Middle frontal gyrus (tissue), 1 donor: ENCODE measurements around the gene CDCA7L.
"Not testable (repeated sequence)": the region's sequence is repeated elsewhere in the genome, so short reads cannot be mapped to it uniquely, and the experiment has no call there.

Experiments
- DNase-seq: peaks from one replicate; pipeline ENCODE4 v3.0.0-alpha.2; 2015; ENCODE audit warnings: low spot score; ENCODE audit errors: extremely low spot score

The CDCA7L gene

DNA sequence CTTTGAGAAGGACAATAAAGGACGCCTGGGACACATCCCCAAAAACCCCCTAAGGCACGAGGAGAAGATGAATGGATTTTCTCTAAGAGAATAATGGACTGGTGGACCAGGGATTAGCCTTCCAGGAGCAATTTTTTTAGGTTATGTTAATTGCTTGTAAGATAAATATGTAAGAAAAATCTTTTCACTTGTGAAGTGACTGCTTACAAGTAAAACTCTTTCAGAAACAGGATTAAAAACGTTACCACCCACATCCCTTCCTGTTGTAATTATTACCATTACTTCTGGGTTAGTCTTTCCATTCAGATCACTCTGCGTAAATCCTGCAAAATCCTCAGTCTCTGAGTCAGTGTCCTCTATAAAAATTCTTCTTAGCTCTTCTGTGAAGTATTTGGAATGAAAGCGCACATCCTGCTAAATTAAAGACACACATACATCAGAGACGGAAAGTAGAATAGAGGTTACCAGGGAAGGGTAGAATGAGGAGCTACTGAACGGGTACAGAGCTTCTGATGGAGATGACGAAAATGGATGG is 34.3 kb downstream of the CDCA7L start:
- no peak for DNase-seq

DNA sequence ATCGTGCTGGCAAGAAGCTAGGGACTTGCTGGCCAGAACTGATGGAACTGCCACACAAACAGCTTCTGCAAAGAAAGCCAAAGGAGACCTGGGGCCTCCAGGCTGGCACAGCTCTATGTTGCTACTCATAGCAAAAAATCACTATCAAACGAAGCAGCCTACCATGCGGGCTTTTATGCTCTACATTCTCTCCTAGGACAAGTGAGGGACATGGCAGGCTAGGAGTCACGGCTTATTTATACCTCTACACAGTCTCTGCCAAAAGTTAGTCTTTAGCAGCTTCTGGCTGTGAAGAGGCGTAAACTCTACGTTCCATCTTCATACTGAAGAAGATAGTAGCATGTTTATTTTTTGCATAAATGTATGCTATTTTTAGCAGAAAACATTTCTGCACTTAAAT is 35.4 kb downstream of the CDCA7L start:
- DNase-seq, result no peak

DNA sequence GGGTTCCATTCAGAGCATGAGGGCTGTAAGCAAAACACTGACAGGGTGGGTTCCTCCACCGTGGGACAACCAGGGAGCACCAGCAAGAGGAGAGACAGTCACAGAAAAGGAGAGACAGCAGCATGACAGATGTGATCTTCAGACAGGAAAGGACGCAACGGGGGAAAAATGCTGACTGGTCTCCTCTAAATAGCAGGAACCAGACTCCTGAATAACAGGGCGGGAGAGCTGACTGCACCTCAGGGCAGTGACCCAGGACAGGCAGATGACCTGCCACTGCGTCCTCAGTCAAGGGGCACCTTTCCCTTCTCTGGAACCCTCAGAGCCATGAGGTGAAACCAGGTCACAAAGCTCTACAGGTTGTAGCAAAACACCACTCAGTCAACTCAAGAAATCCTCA is 37.0 kb downstream of the CDCA7L start:
- no peak for DNase-seq

DNA sequence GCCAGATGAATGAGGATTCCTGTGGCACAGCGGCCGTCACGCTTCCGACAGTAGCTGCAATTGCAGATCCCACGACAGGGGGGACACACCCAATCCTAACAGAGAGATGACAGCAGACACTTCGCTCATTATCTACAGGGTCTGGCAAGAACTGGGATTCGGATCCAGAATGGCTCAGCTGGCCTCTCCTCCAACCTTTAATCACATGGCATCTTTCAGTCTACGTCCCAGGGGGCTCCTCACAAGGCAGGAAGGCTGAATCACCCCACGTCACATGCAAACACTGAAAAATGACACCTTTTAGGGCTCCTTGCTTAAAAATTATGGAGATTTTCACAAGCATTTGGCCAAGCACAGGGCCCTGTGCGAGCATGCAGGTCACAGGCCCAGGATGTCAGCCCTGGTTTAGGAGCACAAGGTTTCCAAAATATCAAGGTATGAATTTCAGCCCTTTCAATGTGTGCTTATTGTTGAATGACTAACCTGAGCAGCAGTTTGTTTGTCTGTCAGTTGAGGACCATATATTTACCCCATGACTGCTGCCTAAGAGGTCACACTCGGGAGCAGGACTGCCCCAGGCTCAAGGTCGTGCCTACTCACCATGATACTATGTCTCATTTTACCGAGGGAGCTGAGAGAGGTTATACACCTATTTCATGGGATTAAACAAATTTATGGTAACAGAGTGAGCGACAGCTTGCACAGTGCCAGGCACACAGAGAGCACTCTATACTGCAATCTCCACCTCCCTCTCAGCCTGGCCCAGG is 42.5 kb downstream of the CDCA7L start:
- DNase-seq, result no peak

DNA sequence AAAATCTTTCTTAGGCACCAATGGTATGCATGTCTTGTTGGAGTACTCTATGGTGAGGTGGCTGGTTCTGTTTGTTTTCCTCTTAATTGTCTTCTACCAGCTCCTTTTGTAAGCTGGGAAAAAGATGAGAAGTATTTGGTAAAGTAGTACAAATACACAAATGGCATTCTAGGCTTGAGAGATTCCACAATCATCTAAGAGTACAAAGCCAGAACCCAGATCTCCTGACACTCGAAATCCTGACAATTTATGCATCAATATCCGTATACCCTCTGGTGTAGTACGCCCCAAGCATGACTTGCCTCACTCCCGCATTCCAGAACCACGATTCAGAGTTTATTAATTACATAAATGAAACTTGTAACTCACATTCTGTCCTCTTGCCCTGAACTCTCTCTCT is 43.5 kb downstream of the CDCA7L start:
- DNase-seq, result no peak

DNA sequence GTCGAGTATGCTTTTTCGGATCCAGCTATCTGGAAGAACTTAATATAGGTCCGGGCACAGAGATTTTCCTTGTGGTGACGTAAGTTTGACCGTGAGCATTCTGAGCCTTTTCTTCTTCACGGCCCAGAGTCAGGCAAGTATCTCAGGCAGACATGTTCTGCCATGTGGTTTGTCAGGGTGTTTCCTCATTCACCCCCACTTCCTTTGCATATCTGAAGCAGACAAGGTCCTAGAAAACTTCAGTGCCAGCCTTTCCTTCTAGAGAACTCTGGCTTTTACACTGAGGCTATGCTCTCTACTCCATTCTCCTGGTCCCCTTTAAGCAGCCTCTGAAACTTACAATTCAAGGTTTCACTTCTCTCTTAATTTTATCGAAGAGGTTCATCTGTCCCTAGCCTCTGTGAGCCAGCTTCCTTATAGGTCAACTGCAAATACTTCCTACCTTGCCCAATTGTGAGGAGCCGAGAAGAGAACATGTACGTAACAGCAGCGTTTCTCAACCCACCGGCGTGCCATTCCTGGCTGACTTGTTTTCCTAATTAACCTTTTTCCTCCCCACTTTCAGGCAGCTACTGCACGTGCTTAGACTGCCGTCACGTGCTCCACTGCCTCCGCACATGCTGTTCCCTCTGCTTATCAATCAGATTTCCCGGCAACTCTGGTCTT is 47.3 kb downstream of the CDCA7L start:
- no peak for DNase-seq

DNA sequence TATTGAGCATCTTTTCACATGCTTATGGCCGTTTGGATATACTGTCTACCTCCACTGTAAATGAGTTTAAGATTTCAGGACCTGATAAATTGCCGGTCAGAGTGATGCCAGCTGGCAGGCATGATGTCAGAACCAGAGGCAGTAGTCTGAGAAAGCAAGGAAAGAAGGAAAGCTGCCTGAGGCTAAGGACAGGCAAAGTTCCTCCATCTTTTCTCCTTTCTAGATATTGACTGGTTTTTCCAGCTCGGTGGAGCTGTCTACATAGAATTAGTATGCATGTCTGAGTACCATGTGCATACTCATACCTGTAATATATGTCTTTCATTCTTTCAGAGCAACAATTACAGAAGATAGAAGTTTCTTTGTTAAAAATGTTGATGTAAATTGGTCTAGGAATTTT is 52.3 kb downstream of the CDCA7L start:
- no peak for DNase-seq

DNA sequence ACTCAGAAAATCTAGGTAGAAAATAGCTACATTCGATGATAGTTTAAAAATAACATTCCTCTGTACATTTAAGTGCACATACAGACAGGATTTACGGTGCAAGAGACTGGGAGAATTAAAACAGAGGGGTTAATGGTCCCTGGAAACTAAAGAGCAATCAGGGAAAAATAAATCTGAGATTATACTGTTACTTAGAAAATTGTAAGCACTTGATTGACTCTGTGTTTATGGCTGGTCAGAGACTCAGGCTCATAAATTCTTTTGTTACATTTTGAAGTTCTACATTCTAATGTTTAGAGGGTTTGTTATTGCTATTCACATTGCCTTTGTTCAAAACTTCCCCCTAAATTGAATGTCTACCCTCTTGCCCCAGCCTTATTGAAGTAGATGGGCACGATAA is 54.4 kb downstream of the CDCA7L start:
- no peak for DNase-seq

DNA sequence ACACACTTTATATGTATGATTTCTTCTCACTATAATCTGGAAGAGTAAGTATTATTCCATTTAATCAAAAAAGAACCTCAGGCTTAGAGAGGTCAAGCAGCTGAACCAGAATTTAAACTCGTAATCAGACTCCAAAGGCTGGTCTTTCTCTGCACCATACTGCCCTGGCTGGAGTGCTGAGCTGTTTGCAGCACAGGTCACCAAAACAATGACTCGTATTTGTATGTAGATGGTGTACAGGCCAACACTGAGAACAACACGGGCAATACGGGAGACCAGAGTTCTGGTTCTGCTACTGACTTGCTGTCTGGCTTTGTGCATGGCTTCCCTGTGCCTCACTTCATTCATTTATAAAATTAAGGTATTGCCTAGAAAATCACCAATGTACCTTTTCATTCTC is 57.9 kb downstream of the CDCA7L start:
- no peak for DNase-seq

DNA sequence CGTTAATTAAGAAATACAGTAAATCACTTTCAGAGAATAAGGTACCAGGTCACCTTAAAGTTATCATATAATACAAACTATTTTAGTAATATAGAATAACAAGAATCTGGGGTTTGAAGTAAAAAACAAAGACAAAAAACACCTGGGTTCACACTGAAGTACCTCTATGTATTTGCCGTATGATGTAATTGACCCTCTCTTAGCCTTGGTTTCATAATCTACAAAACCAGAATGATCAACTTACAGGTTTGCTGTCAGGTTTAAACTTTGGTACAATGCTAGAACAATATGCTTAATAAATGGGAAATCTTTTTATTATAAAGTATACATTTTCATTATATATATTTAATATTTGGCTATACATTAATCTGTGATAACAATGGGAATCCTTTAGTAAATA is 58.3 kb downstream of the CDCA7L start:
- no peak for DNase-seq

DNA sequence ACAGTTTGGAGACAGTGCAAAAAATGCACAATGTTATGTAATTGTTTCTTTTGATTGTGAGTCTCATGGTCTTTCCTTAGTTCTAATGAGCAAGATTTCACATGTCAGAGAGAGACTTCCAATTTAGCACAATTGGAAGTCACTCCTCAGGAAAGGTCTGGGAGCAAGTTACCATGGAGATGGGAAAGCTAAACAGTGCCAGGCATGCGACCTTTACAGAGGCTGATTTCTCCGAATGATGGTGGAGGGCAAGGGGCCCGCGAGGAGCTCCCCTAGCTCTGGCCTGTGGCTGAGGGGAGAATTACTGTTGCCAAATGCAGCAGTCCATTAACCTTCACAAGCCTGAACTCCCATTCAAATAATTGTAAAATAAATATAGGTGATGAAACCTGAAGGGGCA is 59.3 kb downstream of the CDCA7L start:
- DNase-seq, result no peak

DNA sequence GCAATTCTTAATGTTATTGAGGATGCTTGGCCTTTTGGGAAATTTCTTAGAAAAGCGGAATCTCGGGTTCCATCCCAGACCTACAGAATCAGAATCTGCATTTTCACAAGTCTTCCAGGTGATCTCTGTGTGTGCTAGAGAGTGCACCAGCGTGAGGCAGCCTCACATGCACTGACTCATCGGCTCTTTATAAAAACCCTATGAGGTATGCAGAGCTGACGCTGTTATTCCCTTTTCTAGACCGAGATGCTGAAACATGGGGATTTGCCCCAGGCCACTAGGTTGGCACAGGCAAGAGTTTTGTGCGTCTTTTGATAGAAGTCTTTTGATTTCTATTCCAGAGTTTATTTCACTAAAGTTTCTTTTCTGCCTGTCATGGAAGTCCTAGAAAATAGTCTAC is 61.2 kb downstream of the CDCA7L start:
- no peak for DNase-seq

DNA sequence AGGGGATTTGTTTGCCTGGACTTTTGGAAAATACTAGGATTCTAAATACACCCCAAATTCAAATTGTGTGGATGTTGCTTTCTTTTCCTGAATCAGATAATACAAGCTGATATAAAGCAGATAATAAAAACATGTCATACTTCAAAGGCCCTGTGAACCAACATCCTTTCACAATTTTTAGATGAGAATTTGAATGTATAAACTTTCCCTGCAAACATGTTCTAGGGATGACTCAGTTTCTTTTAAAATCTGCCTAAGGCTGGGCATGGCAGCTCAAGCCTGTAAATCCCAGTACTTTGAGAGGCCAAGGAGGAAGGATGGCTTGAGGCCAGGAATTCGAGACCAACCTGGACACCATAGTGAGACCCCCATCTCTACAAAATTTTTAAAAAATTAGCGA is 62.2 kb downstream of the CDCA7L start:
- not testable (repeated sequence) for DNase-seq

DNA sequence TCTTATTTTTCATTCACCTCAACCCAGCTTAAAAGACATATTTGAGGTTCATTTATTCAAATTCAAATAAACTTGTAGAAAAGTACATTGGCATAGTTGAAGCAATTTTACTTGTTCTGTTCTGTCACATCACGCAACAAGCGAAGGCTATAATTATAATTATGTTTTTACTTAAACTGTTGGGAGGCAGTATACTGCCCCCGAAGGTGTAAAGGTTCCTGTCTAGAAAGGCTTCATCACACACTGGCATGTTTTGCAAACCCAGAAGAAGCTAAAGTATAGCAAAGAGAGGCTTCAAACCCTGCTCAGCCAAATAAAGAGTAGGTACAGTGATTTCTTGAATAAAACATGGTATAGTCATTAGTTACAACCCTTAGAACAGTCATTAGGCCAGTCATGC is 62.6 kb downstream of the CDCA7L start:
- no peak for DNase-seq

DNA sequence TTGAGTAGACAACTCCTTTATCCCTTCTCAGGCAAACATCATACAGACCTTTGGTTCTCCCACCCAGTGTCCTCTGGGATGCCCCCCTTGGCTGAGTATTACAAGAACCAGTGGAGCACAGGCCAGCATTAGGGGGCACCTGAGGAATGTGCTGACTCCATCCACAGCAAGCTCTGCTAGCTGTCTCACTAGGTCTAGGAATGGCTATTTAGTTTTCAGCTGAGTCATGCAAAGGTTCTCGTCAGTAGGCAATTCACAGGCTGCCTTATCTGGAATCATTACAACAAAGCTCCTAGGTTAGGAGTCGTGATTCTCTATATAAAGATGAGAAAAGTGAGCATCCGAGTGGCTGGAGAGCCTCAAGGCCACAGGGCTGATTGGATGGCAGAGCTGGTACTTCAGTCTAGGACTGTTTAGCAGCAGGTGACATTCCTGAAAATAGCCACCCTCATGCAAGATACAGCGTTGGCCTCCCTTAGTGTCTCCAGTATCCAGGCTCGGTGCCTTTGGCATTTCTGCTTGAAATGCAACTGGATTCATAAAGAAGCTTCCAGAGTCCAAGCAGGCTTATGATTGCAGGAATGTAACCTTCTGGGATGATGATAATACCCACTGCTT is 75.8 kb downstream of the CDCA7L start:
- no peak for DNase-seq

DNA sequence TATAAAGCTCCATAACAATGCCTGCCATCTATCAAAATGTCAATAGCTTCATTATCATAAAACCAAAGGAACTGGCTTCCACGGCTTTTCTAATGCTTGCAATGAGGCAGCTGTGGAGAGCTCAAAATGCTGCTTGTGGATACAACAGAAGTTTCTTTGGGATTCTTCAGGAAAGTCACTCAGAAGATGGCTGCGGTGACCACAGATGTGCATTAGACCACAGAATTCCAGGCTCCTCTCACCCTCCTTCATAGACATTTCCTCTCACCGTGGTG is 77.2 kb downstream of the CDCA7L start:
- no peak for DNase-seq

DNA sequence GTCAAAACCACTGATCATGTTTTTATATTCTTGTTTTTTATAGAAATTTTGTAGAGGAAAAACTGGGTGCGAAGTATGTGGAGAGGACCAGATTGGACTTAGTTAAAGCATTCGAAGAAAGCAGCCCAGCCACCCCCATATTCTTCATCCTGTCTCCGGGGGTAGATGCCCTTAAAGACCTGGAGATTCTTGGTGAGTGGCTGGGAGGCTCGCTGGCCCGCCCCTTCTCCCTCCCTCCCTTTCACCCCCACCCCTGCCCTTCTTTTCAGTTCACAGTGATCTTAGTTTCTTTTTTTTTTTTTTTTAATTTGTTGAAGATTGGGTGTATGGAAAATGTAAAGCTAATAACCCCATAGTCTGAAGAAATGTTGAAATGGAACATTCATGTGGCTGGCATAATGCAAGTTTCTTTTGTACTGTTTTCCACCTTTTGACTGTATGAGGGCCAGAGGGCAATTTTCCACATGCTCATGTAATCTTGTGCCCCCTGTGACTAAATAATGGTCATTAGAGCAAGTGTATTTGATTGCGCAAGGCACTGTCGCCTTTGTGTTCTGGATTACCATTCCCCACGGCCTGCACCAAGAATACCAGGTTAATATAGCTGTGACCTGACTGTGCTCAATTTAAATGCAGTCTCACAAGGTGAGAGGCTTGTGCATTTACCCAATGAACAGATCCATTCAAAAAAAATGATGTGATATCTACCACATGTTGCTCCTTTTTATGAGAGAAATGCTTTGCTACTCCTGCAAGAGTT is 77.7 kb downstream of the CDCA7L start:
- no peak for DNase-seq

DNA sequence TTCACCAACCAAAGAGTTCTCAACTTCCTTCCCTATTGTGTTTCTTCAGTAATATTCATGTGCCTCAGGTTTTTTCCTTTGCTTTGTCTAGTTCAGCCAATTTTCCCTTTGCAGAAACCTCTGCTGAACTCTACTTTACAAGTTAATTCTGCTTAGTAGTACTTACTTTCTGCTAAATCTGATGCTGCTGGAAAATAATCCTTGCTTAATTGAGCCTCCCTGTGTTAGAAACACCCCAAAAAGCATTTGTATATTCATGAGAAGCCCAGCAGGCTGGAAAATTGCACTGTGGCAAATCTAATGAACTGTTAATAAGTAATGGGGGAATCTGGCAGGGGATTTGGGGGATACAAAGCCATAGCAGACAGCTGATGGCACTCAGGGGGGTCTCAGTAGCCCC is 78.5 kb downstream of the CDCA7L start:
- no peak for DNase-seq

DNA sequence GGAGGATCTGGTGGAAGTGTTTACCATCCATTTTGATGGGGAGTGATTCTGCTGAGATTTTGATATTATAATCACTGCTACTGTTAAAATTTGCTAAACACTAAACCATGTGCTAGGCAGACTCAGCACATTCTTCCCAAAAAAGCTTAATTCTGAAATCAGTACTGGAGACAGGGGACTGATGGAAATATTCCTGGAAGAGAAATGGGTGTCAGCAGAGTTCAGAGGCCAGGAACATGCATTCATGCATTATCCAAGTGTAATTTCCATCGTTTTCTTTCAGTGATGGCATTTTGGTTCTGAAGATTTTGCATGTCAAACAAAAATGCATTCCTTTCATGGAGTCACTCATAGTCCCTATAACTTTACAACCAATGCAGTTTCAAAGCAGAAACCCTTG is 79.0 kb downstream of the CDCA7L start:
- no peak for DNase-seq

DNA sequence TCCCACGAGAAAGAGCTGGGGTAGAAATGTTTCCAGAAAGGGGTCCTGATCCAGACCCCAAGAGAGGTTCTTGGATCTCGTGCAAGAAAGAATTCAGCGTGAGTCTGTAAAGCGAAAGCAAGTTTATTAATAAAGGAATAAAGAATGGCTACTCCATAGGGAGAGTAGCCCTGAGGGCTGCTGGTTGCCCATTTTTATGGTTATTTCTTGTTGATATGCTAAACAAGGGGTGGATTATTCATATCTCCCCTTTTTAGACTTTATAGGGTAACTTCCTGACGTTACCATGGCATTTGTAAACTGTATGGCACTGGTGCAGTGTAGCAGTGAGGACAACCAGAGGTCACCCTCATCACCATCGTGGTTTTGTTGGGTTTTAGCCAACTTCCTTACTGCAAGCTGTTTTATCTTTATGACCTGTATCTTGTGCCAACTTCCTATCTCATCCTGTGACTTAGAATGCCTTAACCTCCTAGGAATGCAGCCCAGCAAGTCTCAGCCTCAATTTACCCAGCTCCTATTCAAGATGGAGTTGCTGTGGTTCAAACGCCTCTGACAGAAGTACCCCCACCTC is 80.0 kb downstream of the CDCA7L start:
- DNase-seq, result not testable (repeated sequence)

DNA sequence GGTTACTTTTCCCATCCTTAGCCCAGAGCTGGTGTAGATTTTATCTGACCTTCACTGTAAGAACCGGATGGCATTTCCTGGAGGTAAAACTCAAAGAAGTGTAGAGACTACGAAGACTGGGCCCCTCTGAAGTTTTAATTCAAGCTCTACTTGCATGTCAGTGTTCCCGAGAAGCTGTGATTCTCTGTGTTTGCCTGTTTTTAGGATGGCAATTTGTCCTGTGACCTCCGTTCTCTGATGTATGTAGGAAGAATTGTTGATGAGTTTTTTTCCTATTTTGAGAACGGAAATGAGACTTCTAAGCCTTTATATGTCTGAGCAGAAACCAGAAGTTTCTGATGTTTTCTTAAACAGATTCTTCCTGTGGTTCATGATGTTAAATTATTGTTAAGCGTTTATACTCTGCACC is 94.1 kb downstream of the CDCA7L start:
- no peak for DNase-seq
